ENCODE data around the gene ATG13.

- TF ChIP-seq CTCF (IDR thresholded peaks at IDR 0.05) (no peak), POLR2A (IDR thresholded peaks at IDR 0.05) (no peak)
Observed at GRCh38 chr11:46705070-46705688, 87.8 kb downstream of the ATG13 start.
